ENCODE data around the gene IMPDH1.

GRCh38 chr7:128448751-128449302 is 39.0 kb upstream of the IMPDH1 start:
- TF ChIP-seq CTCF (IDR thresholded peaks at IDR 0.05) (no peak), POLR2AphosphoS5 (IDR thresholded peaks at IDR 0.05; ENCODE audit: insufficient read depth in 1 of 2, low read depth in 1 of 2) (no peak), POLR2A (IDR thresholded peaks at IDR 0.05) (no peak)

Measured in vagina (tissue), 2 donors.